GM18498 (cell line): Measurements from ENCODE around the gene HACE1.
"Not testable (repeated sequence)": the region's sequence is repeated elsewhere in the genome, so short reads cannot be mapped to it uniquely, and the experiment has no call there.

Source experiments
- ATAC-seq: cut with Tn5 transposase; IDR thresholded peaks from one replicate; pipeline ENCODE4 v1.9.1; 2021; ENCODE audit warnings: mild to moderate bottlenecking, moderate library complexity; ENCODE audit not compliant: unreplicated experiment

The HACE1 gene

DNA sequence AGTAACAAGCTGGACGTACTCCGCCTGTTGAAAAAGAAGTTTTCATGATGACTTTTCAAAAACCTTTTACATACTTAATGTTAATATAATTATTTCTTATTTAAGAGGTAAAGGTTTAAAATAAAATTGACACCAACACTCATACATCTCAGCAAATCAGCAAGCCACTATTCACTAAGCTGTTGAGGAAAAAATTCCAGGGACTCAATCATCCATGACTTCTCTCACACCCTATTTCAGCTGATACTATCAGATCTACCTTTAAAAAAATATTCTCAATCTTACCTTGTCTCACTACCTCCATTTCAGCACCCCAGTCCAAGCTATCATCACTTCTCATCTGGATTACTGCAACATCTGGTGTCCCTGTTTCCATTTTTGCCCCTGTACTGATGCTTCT is 109.3 kb downstream of the HACE1 start:
- ATAC-seq: no peak

DNA sequence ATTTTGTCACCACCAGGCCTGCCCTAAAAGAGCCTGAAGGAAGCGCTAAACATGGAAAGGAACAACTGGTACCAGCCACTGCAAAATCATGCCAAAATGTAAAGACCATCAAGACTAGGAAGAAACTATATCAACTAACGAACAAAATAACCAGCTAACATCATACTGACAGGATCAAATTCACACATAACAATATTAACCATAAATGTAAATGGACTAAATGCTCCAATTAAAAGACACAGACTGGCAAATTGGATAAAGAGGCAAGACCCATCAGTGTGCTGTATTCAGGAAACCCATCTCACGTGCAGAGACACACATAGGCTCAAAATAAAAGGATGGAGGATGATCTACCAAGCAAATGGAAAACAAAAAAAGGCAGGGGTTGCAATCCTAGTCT is 120.6 kb downstream of the HACE1 start:
- not testable (repeated sequence) for ATAC-seq

DNA sequence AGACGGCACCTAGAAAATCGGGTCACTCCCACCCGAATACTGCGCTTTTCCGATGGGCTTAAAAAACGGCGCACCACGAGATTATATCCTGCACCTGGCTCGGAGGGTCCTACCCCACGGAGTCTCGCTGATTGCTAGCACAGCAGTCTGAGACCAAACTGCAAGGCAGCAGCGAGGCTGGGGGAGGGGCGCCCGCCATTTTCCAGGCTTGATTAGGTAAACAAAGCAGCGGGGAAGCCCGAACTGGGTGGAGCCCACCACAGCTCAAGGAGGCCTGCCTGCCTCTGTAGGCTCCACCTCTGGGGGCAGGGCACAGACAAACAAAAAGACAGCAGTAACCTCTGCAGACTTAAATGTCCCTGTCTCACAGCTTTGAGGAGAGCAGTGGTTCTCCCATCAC is 122.2 kb downstream of the HACE1 start:
- not testable (repeated sequence) for ATAC-seq

DNA sequence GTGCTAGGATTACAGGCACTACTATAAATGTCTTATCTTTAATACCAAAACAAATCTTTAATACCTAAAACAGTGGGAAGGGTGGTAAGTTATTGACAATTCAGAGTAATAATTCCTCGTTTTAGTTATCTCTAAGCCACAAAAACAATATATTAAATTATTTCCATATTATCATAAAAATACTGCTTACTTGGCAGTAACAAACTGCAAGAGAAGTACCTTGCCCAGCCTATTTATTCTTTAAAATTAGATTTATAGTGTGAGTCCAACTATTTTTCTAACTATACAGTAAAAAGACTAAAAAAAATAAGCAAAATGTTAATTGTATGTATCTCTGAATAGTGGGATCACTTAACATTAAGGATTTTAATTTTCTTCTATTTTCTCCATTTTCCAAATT is 123.2 kb downstream of the HACE1 start:
- ATAC-seq: no peak

DNA sequence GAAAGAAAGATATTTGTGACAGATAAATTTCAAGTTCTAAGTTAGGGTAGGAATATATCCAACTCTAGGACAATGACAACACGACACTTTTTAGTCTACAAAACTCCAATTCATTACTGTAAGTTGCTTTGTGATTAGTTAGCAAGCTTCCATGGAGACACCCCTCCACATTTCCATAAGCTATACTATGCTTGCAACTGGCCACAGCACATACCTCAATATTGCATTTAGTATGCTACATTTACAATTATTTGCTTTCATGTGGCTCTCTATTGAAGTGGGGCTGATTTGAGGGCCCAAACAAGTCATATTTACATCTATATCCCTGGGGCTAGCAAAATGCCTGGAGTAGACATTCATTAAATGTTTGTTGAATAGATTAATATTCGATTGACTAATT is 129.3 kb downstream of the HACE1 start:
- ATAC-seq: no peak

DNA sequence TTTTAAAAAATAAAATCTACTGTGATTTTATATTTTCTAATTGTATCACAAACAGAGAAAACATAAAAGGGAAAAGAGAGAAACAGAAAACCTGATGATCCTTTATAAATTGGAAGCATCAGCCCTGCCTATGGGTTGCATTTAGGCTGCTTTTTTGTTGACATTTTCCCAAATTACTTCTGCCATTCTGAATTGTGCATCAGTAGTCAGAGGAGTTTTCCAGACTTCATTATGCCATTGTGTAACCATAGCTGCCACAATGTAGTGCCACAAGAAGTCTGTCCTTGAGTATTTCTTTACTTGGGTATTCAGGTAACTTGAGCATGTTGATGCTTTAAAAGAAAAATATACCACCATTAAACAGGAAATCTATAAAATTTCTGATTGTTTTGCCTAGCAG is 130.3 kb downstream of the HACE1 start:
- no peak for ATAC-seq

DNA sequence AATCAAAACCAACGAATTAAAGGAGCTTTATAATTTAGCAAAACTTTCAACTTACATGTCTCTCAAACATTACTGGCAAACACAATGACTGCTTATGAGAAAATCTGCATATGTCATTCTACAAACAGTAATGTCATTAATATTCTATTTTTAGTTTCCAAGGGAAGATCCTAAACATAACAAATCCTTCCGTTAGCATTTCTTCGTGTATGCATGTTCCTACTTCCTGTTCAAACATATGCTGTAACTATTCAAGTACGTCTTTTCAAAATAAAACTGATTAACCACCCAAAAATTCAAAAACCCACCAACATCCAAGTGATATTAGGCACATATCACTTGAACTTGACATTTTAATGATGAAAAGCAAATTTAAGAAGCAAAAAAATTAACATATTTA is 131.3 kb downstream of the HACE1 start:
- no peak for ATAC-seq

DNA sequence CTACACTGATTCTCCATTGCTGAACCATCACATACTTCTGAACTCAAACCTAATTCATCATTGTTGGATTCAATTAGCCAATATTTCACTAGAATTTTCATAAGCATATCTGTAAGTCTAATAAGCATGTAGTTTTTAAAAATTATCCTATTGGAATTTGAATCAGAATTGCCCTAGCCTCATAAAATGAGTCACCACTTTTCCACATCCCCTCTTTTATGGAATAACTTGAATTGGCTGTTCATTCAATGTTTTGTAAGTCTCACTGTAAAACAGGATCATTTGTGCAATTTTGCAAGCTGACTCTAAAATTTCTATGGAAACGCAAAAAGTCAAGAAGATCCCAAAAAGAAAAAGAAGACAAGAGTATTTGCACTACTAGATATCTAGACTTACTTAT is 141.0 kb downstream of the HACE1 start:
- no peak for ATAC-seq

DNA sequence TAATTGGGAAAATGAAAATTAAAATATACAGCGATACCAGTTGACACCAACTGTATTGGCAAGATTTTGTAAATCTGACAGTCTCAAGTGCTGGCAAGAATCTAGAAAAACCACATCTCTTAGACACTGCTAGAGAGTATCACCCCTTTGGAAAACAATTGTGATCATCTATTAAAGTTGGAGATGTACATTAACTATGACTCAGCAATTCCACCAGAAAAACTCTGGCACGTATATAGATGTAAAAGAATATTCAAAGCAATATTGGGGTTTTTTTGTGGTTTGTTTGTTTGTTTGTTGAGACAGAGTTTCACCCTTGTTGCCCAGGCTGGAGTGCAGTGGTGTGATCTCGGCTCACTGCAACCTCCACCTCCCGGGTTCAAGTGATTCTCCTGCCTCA is 142.9 kb downstream of the HACE1 start:
- no peak for ATAC-seq

DNA sequence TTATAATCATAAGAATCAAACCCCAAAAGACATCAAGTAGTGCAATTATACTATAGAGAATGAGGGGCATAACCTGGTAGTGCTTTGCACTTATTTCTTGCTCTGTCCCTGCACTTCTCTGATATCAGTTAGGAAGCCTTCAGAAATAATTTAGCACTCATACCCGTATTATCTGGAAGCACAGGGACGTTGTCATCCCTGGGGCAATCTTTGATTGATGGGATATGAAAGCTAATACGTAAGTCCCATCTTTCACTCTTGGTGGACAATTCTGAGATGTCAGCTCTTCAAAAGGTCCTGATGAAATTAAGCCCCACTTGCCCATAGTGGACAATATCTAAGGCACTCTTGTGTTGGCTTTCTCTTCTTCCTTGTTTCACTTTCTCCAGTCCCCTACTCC is 144.9 kb downstream of the HACE1 start:
- ATAC-seq: no peak

DNA sequence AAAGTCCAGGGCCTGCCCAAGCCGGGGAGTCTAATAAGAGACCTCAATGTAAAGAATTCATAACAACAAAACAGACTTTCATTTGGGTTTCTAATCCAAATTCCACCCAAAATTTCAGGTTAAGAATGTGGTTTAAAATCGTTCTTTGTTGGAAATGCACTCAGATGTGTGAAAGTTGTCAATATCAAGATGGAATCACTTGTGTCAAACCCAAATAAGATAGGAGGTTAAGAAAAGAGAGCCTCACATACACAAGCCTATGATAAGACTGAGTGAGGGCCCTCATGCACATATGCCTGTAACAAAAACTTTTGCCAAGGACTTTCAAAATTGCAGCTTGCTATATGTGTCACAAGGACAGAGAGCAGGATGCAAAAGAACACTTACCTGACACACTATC is 145.7 kb downstream of the HACE1 start:
- no peak for ATAC-seq

DNA sequence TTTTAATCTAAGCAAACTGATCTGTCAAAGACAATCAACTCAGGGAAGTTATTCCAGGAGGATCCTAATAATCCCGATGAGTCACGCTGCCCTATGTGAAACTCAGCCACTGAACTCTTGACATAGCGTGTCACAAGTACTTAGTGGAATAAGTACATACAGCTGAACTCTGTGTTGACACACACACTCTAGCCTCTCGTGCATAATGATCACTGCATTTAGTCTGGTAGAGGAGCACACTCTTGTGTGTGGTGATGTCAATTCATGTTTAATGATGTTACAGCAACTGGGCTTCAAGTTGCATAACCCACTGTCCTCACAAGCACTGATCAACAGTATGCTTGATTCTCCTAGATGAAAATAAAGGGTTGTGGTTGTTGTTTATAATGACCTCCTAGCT is 148.3 kb downstream of the HACE1 start:
- ATAC-seq: no peak

DNA sequence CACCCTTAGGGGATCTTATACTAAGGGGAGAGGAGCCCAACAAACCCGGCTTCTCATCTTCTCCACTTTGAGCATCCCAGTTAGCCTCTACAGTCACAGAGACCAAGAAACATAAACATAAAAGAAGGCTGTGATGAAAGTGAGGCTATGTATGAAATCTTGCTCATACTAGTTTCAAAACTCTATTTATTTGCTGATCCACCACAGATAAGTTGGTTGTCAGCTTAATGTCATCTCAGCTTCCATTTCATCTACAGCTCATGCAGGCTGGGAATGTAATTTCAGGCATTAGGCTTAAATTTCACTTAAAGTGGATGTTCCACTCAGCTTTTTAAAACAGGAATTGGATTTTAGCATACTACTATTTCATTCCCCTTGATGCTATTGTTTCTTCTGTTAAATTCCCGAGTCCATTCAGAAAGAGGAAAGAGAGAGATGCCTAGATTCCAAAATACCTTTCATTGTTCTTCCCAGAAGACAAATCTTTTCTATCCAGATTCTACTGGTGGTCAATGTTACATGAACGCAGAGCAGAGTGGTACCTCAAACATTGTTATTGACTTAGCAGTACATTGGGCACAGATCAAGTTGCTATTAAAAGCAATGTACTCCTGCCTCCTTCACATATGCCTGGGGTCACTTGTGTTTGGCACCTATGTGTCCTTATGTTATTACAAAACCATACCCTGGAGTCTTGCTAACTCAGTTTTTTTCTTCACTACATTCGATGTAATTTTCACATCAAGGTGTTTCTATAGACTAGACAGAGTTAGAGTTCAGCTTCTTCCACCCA is 149.0 kb downstream of the HACE1 start:
- ATAC-seq: no peak

DNA sequence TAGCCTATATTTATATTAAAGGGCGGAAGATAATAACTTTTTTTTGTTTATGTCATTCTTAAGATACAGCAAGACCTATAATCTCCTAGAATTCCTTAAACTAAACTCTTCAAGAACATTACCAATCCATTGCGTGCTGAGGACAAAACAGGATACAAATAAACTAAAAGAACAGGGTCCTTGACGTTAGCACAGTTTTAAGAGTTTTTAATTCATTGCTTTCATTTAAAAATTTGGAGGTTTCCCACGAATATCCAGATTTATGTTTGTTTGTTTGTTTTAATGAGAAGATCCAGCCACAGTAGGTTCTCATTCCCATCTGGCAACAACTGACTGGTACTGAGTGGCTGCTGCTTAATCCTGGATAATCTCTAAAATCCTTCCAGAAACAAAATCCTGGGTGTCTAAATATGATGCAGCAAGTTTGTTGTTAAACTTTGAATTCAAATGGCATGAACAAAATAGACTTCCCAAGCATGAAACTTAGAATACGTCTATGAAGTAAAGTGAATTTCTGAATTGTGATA is 153.7 kb downstream of the HACE1 start:
- no peak for ATAC-seq

DNA sequence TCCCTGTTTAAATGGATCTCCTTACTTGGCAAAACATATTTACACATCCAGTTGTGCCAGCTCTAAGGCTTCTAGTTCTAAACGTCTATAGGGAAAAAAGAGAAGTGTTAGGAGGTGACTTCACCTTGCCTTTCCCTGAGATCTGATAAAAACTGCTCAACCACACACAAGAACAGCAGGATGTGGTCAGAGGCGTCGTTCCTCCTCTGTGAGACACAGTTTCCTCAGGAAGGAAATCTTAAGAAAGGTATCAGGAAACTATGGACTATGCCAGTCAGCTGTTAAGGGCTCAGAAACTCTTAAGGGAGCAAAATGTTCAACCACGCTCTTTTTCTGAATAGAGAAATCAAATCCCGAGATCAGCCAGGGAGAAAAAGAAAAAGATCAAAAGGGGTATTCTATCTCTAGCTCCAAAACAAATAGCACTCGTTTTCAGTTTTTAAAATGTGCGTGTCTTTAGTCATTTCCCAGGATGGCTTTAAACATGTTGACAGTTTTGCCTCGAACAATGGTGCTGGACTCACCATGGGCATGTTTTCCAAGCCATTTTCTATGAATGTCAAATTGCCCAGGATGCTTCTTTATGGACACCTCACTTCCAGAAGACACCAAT is 154.5 kb downstream of the HACE1 start:
- no peak for ATAC-seq

DNA sequence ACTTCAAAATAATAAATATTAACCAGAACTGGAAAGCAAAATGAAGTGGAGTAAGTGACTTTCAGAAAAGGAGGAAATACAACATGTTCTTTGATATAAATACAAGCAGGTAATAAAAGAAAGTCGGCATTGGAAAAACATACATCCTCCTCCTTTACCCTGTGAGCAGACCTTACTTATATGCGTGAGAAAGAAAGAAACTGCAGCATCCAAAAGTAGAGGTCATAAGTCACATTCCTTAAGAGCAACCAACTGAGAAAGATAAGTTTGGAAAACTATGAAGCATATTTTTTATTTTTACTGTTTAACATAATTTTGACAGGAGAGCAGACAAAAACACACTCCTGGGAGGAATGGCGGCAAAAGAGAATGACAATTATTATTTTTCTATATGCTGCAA is 155.5 kb downstream of the HACE1 start:
- no peak for ATAC-seq

DNA sequence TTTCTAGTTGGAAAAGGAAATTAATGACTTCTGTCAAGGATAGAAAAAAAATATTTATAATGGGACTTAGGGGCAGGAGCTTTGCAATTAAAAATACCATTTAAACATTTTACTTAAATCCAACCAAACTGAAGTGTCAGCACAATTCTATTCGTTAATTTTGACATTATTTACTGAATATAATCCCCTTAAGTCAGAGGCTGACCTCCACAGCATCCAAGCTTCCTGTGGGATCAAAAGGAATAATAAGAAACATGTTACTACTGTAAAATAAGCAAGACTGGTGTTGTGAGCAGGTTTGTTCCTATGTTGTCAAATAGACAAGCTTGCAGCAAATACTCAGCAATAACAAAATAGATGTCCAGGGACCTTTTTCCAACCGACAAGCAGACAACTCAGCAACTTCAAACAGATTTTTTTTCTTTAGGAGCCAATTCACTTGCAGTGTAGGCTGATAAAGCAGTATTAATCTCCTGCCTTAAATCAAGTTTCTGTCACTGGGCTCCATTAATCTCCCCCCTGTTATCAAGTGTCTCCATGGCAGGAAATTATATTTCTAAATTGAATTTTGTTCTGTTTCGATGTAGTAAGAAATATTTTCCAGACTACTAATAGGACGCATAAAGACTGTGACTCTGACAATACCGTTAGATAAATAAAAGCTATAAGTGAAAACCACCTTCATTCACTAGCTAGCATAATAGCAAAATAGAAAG is 157.4 kb downstream of the HACE1 start:
- no peak for ATAC-seq

DNA sequence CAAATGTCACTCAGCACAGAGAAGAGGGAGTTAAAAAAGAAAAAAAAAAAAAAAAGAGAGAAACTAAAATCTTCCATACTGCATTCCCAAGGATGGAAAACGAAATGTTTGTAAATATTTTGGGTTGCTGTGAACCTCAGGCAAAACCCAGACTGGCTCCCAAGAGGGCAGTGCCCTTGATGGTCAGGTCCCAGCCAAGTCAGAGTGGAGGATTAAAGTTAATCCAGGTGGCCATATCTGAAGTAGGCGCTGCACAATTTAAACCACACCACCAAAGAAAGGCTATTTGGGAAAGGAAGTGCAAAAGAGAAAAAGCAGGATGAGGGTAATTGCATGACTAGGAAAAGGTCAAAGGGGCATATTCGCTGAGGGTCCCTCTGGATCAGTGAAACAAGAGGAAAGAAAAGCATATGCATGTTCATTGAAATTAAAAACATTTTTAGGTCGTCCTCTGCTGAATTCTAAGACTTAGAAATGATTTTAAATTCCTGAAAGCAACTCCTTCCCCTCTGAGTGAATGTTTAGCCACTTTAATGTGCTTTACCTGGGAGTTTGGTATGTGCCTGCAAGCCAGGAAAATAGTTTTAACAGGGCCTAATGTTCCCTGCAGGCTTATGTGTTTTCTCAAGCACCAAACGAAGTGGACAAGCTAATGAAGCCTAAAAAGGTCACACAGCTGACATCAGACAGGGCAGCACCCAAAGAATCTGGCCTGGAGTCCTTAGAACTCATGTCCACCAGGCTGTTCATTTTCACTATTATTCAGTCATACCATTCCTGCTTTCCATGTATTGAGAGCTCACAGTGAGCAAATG is 159.1 kb downstream of the HACE1 start:
- ATAC-seq: no peak

DNA sequence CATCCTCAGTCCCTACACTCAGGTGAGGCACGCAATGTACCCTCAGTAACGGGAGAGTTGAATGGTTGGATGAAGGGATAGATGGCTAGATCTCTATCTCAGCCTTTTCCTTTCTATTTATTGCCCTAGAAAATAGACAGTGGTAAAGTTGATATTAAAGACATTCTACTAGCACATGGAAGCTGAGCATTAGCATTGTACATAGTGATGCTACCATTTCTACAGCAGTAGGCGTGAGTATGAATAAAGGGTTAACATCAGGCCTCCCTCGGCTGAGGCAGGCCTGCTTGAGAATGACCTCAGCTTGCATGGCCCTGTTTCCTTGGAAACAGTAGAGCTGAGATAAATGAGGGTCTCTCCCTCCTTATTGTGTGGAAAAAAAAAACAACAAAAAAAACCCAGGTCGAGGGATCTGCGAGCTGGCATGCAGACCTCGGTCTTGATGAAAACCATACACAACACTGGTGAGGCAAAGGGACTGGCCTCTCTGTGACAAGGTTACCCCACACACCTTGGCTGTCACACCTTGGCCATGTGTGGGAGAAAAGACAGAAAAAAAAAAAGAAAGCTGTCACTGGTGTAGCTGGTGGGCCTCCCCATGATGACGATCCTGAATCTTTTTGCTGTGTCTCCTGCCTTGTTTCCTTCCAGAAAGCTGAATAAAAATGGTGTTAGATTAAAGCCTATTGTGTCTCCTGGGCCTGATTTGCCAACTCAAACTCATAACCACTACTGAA is 160.0 kb downstream of the HACE1 start:
- ATAC-seq: no peak

DNA sequence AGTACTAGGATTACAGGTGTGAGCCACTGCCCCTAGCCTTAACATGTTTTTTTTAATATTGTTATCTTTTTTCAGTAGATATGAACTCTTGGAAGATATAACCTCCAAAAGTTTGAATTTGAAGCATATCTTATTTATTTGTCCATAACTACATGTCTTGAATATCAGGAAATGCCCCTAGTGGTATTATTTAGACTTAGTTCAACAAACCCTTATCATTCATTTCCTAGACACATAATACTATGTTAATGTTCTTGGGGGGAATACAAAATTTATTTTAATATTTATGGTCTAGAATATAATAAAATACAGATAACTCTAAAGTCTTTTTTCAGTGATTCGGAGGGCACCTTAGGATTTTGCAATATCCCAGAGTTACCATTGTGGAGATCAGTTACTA is 160.7 kb downstream of the HACE1 start:
- ATAC-seq: no peak
